Adrenal gland (tissue), 12 donors: ENCODE data around the gene IRX5. TPM values are rescaled to one million over a fixed set of nuclear protein-coding genes. Genes with fewer than 3 reads are reported as not detected.

ENCODE experiments used
- DNase-seq, 7 donors: peaks; one replicate each; pipeline ENCODE4 v3.0.0-alpha.2; 2019 to 2020
- H3K27ac ChIP-seq, 5 donors: fragments of 200-600 bp; sonication (generic) in 4 of 5; 1 replicate in 3 of 5; 2 replicates in 2 of 5; pipeline versions ENCODE4 v1.5.1 to v1.8.0; 2016 to 2020; ENCODE audit warnings: mild to moderate bottlenecking in 1 of 5
- H3K27me3 ChIP-seq: fragments of 200-600 bp; 2 replicates; pipeline ENCODE4 v1.8.0; 2021
- H3K36me3 ChIP-seq, 2 donors: fragments of 200-600 bp; replicated peaks in 1 of 2; 1 replicate in 1 of 2; 2 replicates in 1 of 2; pipeline versions ENCODE4 v1.5.1 to v1.8.0; 2018 to 2022
- H3K4me1 ChIP-seq, 2 donors: fragments of 200-600 bp; replicated peaks in 1 of 2; 1 replicate in 1 of 2; 2 replicates in 1 of 2; pipeline versions ENCODE4 v1.5.1 to v1.8.0; 2018 to 2021
- H3K4me3 ChIP-seq, 4 donors: fragments of 200-600 bp; sonication (generic) in 3 of 4; one replicate each; pipeline ENCODE4 v1.5.1; 2016 to 2018
- H3K9me3 ChIP-seq, 3 donors: fragments of 200-600 bp; sonication (generic) in 1 of 3; replicated peaks in 1 of 3; 1 replicate in 2 of 3; 2 replicates in 1 of 3; pipeline versions ENCODE4 v1.5.1 to v1.8.0; 2016 to 2021
- POLR2A ChIP-seq, 2 donors: fragments of 450-650 bp; IDR thresholded peaks; one replicate each; pipeline ENCODE4 v1.6.1; 2017; ENCODE audit warnings: antibody characterized with exemption in 2 of 2, mild to moderate bottlenecking in 2 of 2, moderate library complexity in 1 of 2
- WGBS, 4 donors: extraction: QIAGEN DNeasy Blood & Tissue Kit in 2 of 4; methylation state at CpG; one replicate each; pipeline versions ENCODE4 v1.1.5 to v1.1.7; 2013 to 2017; 5-methylcytosine and 5-hydroxymethylcytosine counted together
- intact Hi-C, 2 donors: fragments of 100-400 bp; cut with DNase I; formaldehyde crosslinking; loops; one replicate each; pipeline versions ENCODE4 v1.14.1 to v1.15.0; 2022 to 2023
- polyA plus RNA-seq, 3 donors: library from polyadenylated mRNA; stranded (reverse); fragments of 200-250 nt in 2 of 3; fragments of 350-450 nt in 1 of 3; fragmentation: Illumina TruSeq in 1 of 3; extraction: RNeasy Lipid Tissue Mini Kit (QIAGEN cat#74804) in 1 of 3; gene quantifications; one replicate each; pipeline ENCODE4 v1.2.3, GENCODE V29; 2013 to 2014
- total RNA-seq, 9 donors: library from RNA; depleted of rRNA in 4 of 9; stranded (reverse); fragments of >200 nt in 4 of 9; fragments of 120-200 nt in 1 of 9; fragmentation: NEBNext Ultra II Directional in 1 of 9; extraction: Animal tissue kit (Norgen Biotek cat#: 25700) in 1 of 9; gene quantifications; one replicate each; pipeline versions ENCODE4 v1.1.0 to v1.2.4, GENCODE V29; 2013 to 2023
- TF ChIP-seq, protein P1 (sequence below), 6 experiments: fragments of 450-650 bp in 4 of 6; fragments of 200-600 bp in 2 of 6; sonication (generic) in 1 of 6; IDR thresholded peaks; 1 replicate in 5 of 6; 2 replicates in 1 of 6; pipeline versions ENCODE4 v1.5.1 to v1.8.0; 2016 to 2021; ENCODE audit warnings: antibody characterized with exemption in 6 of 6, mild to moderate bottlenecking in 2 of 6, moderate library complexity in 1 of 6
- donor health status: healthy with polysubstance abuse.
- donor health status: Bipolar disorder and iron deficiency.
- donor health status: DM: yes; HTN: yes; CAD: no.
- donor health status: DM: no; HTN: no; CAD: no.
- donor health status: DM: no; HTN: no; CAD: no.
- donor health status: DM: yes; HTN: yes; CAD: no.

IRX5 gene
- total and polyA plus RNA-seq, 12 donors: 0.29 to 4.2 (median 1.3) TPM

DNA sequence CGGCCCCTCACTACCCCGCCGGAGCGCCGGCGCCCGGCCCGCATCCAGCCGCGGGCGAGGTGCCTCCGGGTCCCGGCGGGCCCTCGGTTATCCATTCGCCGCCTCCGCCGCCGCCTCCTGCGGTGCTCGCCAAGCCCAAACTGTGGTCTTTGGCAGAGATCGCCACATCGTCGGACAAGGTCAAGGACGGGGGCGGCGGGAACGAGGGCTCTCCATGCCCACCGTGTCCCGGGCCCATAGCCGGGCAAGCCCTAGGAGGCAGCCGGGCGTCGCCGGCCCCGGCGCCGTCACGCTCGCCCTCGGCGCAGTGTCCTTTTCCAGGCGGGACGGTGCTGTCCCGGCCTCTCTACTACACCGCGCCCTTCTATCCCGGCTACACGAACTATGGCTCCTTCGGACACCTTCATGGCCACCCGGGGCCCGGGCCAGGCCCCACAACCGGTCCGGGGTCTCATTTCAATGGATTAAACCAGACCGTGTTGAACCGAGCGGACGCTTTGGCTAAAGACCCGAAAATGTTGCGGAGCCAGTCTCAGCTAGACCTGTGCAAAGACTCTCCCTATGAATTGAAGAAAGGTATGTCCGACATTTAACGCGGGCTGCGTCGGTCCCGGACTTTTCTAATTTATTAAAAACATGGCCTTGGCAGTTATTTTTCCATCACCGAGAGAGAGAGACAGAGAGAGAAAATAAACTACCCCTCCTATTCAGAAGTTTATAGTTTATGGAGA, 2.8 kb downstream of the IRX5 start:
- intact Hi-C loops: loop anchor here (5.0 to 10.0 kb wide), 2 partner anchors 646 to 649 kb away; partner anchors contain the start of gene IRX3 (in 2 of the 2)
- no peak for DNase-seq
- H3K27ac ChIP-seq: no peak overlapping the region
- no peaks in the 10 kb centered on the region for H3K9me3 ChIP-seq
- no peaks in the 10 kb centered on the region for H3K36me3 ChIP-seq
- H3K27me3 ChIP-seq: peaks cover 69% of the 10 kb centered on the region
- 7 to 20% (median 14%) methylated on average over 15 to 68 of the region's 68 CpGs for WGBS, 4 donors
- peaks cover 10 to 30% of the 10 kb centered on the region in 2 donors for H3K4me1 ChIP-seq
- TF ChIP-seq POLR2A (IDR thresholded peaks at IDR 0.05): no peak
- TF ChIP-seq, protein P1, sequence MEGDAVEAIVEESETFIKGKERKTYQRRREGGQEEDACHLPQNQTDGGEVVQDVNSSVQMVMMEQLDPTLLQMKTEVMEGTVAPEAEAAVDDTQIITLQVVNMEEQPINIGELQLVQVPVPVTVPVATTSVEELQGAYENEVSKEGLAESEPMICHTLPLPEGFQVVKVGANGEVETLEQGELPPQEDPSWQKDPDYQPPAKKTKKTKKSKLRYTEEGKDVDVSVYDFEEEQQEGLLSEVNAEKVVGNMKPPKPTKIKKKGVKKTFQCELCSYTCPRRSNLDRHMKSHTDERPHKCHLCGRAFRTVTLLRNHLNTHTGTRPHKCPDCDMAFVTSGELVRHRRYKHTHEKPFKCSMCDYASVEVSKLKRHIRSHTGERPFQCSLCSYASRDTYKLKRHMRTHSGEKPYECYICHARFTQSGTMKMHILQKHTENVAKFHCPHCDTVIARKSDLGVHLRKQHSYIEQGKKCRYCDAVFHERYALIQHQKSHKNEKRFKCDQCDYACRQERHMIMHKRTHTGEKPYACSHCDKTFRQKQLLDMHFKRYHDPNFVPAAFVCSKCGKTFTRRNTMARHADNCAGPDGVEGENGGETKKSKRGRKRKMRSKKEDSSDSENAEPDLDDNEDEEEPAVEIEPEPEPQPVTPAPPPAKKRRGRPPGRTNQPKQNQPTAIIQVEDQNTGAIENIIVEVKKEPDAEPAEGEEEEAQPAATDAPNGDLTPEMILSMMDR (IDR thresholded peaks at IDR 0.05): no peak
- no peak overlapping the region for H3K4me3 ChIP-seq

DNA sequence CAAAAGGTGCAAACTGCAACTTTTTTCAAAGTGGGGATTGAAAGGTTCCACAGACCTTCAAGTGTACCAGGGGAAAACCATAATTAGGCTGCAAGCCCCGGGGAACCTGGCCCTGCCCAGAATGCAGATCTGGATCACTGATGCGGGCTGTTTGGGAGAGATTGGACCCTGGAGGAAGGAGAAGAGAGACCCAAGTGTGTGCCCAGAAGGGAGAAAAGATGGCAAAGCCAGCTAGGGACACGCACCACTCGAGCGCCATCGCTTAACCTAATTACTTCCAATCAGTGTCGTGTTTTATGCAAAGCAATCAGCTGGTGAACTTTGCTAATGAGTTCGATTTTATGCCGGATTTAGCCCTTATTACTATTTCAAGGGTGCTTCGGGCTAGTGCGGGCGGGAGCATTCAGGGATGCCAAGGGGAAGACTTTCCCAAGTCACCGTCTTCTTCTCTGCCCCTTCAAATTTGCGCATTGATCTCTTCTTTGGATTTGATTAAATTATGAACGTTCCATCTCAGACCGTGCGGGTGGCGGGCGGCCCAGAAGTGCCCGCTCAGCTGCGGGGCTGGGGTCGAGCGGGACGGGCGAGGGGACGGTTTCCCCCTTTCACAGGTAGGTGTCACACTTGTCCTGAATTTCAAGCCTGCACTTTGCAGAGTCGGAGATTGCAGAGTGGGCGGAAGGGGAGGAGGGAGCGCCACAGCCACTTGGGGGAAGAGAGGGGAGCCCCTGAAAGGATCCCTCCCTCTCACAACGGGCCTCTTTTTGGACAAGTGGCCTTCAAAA, 4.0 kb downstream of the IRX5 start:
- Histone ChIP-seq H3K4me1 (peaks cover 6 to 25% of the 10 kb centered on the region in 2 donors), H3K4me3 (no peak overlapping the region), H3K27me3 (peaks cover 81% of the 10 kb centered on the region), H3K36me3 (no peaks in the 10 kb centered on the region), H3K9me3 (no peaks in the 10 kb centered on the region), H3K27ac (no peak overlapping the region)
- TF ChIP-seq POLR2A (IDR thresholded peaks at IDR 0.05): no peak
- TF ChIP-seq, protein P1 (IDR thresholded peaks at IDR 0.05): no peak
- WGBS, 4 donors: 14 to 22% (median 20%) methylated on average over 16 to 30 of the region's 30 CpGs
- no peak for DNase-seq
- intact Hi-C loops: loop anchor here (5.0 to 10.0 kb wide), 2 partner anchors 647 to 650 kb away; partner anchors contain the start of gene IRX3 (in 2 of the 2)

DNA sequence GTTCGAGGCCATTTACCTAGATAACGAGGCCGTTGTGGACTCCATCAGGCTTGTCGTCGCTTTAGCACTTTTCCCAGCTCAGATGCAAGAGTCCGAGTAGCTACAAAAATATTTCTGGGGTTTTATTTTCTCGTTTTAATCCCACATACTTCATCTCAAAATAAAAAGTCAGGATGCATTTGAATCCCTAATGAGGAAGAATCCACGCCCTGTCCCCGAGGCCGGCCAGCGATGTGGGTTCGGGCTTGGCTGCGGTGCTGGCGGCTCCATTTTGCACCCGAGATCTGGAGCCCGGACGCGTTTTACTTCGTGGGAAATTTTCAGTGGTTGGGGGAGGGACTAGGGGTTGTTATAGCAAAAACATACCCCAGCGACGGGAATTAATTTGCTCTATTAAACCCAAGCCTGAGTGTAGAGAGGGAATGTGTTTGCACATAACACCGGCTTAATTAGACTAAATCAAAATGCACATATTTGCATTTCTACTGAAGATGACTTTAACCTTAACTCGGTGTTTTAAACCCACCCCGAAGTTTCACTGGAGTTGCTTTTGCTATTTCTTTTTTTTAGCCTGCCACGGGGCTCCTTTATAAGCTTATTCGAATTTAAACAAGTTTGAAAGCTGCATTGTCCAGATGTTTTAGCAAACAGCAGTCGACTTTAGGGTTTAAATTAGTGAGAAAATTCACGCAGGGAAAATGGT, 4.8 kb downstream of the IRX5 start:
- intact Hi-C loops: loop anchor here in 1 of 2 donors (10.0 kb wide), 1 partner anchor 651 kb away; the partner anchor contains the start of gene IRX3
- Histone ChIP-seq H3K4me3 (no peak overlapping the region), H3K27me3 (peaks cover 89% of the 10 kb centered on the region), H3K27ac (no peak overlapping the region), H3K9me3 (no peaks in the 10 kb centered on the region), H3K4me1 (peaks cover 0 to 19% of the 10 kb centered on the region in 2 donors), H3K36me3 (no peaks in the 10 kb centered on the region)
- WGBS, 4 donors: 17 to 24% (median 20%) methylated on average over 27 to 28 of the region's 28 CpGs
- DNase-seq: no peak
- TF ChIP-seq POLR2A (IDR thresholded peaks at IDR 0.05): no peak
- TF ChIP-seq, protein P1 (IDR thresholded peaks at IDR 0.05): no peak
